GM20000 (cell line): ENCODE measurements around the gene UVRAG.

Experiments used
- DNase-seq: peaks from one replicate; pipeline ENCODE4 v3.0.0; 2012; ENCODE audit warnings: low spot score
- TF ChIP-seq, protein P1 (sequence below): IDR thresholded peaks from 2 replicates; pipeline ENCODE4 v1.5.1; 2012; ENCODE audit warnings: mild to moderate bottlenecking, control low read depth; ENCODE audit errors: extremely low read depth, missing control alignments

The UVRAG gene

DNA sequence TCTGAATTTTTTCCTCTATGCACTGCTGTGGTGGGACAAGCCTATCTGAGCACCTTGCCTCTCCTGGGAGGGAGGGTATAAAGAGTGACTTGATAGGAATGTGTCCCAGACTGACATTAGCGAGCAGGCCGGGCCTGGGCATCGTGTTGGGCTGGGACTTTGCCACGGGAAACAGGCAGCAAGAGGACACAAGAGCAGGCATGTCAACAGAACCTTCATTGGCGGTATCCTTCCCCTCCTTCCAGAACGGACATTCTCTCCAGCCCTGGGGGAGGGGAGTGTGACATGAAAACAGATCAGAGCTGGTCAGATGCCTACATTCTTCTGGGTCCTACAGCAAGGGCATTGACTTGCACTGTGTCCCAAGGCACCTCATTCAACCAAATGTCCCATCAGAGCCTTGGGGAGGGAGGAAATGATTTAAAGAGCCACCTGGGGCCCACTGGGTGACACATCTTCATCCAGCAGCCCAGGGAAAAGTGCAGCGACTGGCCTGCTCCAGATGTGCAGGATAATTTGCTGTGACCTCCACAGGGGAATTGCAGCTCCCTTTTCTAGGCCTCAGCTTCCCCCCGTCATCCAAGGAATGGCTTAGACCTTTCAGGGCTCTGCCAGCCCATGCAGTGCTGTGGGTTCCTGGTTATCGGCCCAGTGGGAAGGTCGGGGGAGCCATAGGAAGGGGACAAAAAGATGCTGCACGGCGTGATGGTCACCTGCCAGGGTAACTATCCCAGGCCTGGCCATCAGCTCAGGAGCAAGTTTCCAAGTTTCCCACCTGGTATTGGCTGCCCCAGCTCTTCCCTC, 21.8 kb upstream of the UVRAG start:
- TF ChIP-seq, protein P1, sequence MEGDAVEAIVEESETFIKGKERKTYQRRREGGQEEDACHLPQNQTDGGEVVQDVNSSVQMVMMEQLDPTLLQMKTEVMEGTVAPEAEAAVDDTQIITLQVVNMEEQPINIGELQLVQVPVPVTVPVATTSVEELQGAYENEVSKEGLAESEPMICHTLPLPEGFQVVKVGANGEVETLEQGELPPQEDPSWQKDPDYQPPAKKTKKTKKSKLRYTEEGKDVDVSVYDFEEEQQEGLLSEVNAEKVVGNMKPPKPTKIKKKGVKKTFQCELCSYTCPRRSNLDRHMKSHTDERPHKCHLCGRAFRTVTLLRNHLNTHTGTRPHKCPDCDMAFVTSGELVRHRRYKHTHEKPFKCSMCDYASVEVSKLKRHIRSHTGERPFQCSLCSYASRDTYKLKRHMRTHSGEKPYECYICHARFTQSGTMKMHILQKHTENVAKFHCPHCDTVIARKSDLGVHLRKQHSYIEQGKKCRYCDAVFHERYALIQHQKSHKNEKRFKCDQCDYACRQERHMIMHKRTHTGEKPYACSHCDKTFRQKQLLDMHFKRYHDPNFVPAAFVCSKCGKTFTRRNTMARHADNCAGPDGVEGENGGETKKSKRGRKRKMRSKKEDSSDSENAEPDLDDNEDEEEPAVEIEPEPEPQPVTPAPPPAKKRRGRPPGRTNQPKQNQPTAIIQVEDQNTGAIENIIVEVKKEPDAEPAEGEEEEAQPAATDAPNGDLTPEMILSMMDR, result no peak
- no peak for DNase-seq

DNA sequence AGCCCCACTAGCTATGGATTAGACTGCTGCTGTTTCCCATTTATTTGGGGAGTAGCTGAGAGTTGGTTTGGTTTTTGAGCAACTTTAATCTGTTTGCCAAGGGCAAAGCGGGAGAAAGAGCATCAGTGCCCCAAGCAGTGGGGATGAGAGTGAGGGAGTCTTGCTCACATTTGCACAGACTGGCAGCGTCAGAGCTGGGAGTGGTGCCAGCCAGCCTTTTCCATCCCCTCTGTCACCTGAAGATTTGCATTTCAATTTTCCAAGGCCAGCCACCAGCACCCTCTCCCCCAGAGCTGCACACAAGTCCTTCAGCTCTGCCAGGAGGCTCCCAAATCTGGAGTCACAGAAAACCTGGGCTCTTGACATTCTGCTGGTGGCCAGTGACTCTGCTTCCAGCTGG, 21.0 kb upstream of the UVRAG start:
- TF ChIP-seq, protein P1, result no peak
- DNase-seq, result no peak

DNA sequence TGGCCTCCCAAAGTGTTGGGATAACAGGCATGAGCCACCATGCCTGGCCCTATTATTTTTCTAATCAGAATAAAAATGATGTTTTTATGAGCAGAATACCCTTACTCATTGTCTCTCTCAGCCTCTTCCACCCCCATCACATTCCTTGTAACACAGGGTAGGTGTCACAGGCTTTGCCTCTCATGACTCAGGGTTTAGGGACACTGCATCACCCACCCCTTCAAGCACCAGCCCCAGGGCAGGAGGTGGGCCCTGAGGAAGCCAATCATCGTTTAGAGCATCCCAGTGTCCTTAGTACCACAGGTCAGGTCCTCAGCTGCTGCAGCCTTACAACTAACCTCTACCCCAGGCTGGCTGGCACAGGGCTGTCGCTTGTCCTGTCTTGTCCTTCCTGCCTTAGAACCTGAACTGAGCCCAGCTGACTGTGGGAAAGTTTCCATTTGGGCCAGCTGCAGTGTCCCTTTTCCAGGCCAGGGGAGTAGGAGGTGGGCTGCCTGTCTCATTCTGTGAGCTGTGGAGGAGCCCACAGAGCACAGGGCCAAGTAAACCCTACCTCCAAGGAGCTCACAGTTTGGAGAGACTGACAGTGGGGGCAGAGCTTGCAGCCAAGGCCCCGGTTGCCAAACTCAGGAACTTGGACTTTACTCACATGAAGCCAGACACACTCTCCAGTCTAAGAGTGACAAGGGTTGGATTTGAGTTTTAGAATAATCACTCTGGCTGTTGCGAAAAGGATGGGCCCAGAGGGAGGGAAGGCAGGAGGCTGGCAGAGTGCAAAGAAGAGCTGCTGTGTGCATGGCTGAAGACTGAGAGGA, 19.5 kb upstream of the UVRAG start:
- no peak for DNase-seq
- TF ChIP-seq, protein P1, result no peak

DNA sequence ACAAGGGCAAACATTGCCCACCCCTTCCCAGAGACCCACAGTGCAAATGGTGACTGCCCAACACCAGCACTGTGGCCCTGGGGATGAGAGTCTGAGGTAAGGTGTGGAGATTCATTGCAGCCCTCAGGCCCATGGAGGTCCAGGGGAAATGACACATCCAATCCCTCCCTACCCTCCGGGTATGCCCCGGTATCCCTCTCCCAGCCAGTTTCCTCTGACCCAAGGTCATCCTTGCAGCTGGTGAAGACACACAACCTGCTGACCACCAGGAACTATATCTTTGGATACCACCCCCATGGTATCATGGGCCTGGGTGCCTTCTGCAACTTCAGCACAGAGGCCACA, 18.9 kb upstream of the UVRAG start:
- TF ChIP-seq, protein P1, result no peak
- no peak for DNase-seq

DNA sequence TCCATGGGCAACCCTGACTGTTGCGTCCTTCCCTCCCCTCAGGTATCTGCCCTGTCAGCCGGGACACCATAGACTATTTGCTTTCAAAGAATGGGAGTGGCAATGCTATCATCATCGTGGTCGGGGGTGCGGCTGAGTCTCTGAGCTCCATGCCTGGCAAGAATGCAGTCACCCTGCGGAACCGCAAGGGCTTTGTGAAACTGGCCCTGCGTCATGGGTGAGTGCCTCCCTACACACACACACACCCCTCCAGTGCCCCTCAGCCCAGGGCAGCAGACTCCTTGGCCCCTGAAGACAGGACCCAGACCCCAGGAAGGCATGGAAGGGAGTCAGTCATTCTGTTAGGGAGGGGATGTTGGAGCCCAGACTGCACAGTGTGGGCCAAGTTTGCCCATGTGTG, 17.9 kb upstream of the UVRAG start:
- no peak for DNase-seq
- TF ChIP-seq, protein P1, result no peak

DNA sequence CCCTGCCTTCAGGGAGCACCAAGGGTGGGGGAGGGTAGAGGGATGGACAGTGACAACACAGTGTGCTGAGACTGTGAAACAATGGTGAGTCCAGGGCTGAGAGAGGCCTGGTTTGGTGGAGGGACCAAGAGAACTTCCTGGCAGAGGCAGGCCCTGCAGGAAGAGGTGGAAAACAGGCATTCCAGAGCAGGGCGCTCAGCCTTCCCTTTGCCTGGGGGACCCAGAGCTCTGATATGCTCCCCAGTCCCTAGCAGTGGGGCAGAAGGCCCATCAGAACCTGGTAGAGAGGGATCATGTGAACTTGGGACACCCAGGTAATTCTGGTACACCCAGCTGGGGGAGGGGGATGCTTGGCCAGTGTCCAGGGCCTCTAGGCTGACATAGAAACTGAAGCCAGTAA, 17.2 kb upstream of the UVRAG start:
- DNase-seq, result no peak
- TF ChIP-seq, protein P1, result no peak

DNA sequence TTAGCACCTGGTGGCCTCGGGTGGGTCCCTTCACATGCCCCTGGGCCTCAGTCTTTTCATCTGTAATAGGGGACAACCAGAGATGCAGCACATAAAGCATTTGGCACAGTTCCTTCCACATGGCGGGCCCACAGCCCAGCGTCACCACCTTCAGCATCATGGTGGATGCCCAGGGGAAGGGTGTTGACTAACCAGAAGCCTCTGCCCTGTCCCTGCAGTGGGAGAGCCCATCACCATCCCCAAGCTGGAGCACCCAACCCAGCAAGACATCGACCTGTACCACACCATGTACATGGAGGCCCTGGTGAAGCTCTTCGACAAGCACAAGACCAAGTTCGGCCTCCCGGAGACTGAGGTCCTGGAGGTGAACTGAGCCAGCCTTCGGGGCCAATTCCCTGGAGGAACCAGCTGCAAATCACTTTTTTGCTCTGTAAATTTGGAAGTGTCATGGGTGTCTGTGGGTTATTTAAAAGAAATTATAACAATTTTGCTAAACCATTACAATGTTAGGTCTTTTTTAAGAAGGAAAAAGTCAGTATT, 14.8 kb upstream of the UVRAG start:
- DNase-seq, result no peak
- TF ChIP-seq, protein P1, result no peak
